ENCODE measurements around the gene GAS7.

Gene GAS7

DNA sequence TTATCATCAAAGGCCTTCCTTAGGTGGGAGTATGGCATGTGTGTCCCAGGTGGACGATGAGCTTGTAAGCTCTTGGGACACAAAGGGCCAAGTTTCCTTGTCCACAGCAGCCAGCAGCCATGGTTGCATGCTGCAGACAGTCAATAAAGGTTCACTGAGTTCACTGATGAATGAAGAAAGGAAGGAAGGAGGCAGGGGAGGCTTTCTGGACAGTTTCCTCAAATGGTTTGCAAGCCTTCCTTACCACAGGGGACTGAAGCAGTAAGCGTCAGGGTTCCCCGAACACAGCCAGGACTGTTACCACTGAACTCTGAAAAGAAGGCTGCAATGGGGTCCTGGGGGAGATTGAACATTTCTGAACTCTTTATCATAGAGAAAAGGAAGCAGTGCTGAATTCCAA is 111.1 kb downstream of the GAS7 start:
- DNase-seq (ENCODE audit: low read depth), result no peak
- TF ChIP-seq, protein P1, sequence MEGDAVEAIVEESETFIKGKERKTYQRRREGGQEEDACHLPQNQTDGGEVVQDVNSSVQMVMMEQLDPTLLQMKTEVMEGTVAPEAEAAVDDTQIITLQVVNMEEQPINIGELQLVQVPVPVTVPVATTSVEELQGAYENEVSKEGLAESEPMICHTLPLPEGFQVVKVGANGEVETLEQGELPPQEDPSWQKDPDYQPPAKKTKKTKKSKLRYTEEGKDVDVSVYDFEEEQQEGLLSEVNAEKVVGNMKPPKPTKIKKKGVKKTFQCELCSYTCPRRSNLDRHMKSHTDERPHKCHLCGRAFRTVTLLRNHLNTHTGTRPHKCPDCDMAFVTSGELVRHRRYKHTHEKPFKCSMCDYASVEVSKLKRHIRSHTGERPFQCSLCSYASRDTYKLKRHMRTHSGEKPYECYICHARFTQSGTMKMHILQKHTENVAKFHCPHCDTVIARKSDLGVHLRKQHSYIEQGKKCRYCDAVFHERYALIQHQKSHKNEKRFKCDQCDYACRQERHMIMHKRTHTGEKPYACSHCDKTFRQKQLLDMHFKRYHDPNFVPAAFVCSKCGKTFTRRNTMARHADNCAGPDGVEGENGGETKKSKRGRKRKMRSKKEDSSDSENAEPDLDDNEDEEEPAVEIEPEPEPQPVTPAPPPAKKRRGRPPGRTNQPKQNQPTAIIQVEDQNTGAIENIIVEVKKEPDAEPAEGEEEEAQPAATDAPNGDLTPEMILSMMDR (conservative IDR thresholded peaks at IDR 0.05; ENCODE audit: low read depth, low read length), result no peak
- H3K4me3 ChIP-seq (ENCODE audit: low read depth, low read length), result no peak overlapping the region

DNA sequence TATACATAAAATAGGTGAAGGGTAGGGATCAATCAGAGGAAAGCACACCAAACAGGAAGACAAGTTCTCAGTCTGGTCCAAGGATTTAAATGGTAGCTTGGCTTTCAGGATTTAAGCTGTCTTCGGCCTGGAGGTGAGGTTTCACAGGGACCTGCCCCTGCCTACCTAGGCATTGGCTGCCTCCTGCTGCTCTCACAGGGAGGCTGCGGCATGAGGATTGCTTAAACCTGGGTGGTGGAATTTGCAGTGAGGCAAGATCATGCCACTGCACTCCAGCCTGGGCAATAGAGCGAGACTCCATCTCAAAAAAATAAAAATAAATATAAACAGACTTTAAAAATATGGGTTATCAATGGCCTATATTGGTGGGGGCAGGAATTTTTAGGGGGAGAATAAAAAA is 114.5 kb downstream of the GAS7 start:
- TF ChIP-seq, protein P1 (conservative IDR thresholded peaks at IDR 0.05; ENCODE audit: low read depth, low read length), result no peak
- no peak for DNase-seq (ENCODE audit: low read depth)
- H3K4me3 ChIP-seq (ENCODE audit: low read depth, low read length), result no peak overlapping the region

DNA sequence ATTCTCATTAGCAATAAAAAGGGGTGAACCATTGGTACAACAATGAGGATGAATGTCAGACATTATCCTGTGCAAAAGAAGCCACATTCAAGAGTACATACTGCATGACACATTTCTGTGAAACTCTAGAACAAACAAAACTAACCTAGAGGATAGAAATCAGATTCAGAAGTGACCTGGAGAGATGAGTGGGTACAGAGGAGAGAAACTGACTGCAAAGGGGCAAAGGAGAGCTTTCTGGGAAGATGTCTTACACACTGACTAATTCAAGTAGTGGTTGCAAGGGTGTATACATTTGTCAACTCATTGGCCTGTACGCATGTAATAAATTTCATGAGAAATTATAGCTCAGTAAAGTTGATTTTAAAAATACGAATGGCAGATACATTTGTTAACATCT is 115.6 kb downstream of the GAS7 start:
- DNase-seq (ENCODE audit: low read depth), result no peak
- no peak overlapping the region for H3K4me3 ChIP-seq (ENCODE audit: low read depth, low read length)
- TF ChIP-seq, protein P1 (conservative IDR thresholded peaks at IDR 0.05; ENCODE audit: low read depth, low read length), result no peak

DNA sequence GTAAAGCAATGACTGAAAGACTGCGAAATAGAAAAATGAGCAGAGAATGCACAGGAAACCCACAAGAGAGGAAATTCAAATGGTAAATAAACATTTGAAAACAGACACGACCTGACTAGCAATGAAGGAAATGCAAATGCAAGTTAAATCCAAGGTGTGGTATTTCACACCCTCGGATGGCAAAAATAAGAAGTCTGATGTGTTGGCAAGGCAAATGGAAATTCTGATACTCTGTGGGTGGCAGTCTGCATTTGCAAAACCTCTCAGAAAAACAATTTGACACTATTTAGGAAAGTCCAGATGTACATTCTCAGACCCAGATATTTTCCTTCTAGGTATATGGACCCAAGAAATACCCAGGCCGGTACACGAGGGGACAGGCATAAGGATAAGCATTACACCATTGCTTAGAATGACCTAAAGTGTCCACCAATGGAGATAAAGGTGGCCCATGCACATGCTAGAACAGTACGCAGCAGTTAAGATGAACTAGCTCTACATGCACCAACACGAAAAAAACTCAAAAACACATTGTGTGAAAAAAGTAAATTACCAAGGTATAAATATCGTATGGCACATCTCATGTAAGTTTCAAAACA is 116.7 kb downstream of the GAS7 start:
- DNase-seq (ENCODE audit: low read depth), result no peak
- TF ChIP-seq, protein P1 (conservative IDR thresholded peaks at IDR 0.05; ENCODE audit: low read depth, low read length), result no peak
- no peak overlapping the region for H3K4me3 ChIP-seq (ENCODE audit: low read depth, low read length)

DNA sequence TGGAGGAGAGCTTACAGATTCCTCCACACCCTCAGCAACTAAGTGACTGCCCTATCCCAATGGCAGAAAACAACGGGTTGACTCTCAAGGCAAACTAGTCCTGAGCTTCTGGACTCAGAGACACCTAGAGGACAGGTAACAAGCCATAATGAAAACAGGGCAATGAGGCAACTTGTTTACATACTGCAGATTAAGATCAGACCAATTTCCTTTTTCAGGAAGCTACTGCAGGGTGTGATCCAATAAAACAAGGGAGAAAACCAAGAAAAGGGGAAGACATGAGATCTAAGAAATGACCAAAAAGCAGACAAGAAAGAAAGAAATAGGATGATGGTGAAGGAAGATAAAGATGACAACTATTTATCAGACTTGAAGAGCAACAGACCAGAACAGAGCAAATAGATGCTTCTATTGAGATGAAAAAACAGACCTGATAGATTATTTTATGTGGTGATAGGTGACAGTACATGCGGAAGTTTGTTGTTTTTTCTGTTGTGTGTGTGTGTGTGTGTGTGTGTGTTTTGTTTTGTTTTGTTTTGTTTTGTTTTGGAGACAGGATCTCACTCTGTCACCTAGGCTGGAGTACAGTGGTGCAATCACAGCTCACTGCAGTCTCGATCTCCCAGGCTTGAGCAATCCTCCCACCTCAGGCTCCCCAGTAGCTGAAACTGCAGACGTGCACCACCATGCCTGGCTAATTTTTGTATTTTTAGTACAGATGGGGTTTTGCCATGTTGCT is 120.7 kb downstream of the GAS7 start:
- no peak overlapping the region for H3K4me3 ChIP-seq (ENCODE audit: low read depth, low read length)
- TF ChIP-seq, protein P1 (conservative IDR thresholded peaks at IDR 0.05; ENCODE audit: low read depth, low read length), result no peak
- DNase-seq (ENCODE audit: low read depth), result no peak

DNA sequence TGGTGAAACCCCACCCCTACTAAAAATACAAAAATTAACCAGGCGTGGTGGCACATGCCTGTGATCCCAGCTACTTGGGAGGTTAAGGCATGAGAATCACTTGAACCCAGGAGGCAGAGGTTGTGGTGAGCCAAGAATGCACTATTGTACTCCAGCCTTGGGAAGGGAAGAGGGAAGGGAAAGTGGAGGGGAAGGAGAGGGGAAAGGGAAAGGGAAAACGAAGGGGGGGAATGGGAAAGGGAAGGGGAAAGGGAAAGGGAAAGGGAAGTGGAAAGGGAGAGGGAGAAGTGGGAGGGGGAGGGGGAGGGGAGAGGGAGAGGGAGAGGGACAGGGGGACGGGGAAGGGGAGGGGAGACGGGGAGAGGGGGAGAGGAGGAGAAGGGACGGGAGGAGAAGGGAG is 122.5 kb downstream of the GAS7 start:
- TF ChIP-seq, protein P1 (conservative IDR thresholded peaks at IDR 0.05; ENCODE audit: low read depth, low read length), result no peak
- no peak overlapping the region for H3K4me3 ChIP-seq (ENCODE audit: low read depth, low read length)
- no peak for DNase-seq (ENCODE audit: low read depth)

DNA sequence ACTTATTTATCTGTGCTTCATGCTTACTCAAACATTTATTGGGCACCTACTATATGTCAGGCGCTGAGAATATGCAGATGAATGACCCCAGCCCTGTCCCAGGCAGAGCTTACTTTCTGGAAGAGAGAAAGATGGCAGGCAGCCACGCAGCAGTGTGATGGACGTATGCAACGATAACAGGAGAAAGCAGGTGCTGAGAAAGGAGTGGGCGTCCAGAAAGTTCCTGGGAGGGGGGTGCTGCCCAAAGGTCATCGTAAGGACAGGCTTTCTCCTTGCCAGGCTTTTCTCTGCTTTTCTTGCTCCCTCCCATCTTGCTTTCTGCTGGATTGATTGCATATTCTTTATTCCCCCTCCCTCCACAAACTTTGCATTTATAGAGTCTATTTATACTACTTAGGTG is 124.5 kb downstream of the GAS7 start:
- no peak for DNase-seq (ENCODE audit: low read depth)
- H3K4me3 ChIP-seq (ENCODE audit: low read depth, low read length), result no peak overlapping the region
- TF ChIP-seq, protein P1 (conservative IDR thresholded peaks at IDR 0.05; ENCODE audit: low read depth, low read length), result no peak

All from choroid plexus epithelial cell (primary cell).